Colonic mucosa (tissue), 4 donors: ENCODE results near the gene ATP2B3. TPM values are rescaled to one million over a fixed set of nuclear protein-coding genes. Genes with fewer than 3 reads are reported as not detected.

Experiments used
- DNase-seq: peaks from one replicate; pipeline ENCODE4 v3.0.0-alpha.2; 2020
- H3K27ac ChIP-seq: fragments of 200-600 bp; one replicate; pipeline ENCODE4 v1.8.0; 2021
- H3K27me3 ChIP-seq: fragments of 200-600 bp; one replicate; pipeline ENCODE4 v1.8.0; 2021
- H3K36me3 ChIP-seq: fragments of 200-600 bp; one replicate; pipeline ENCODE4 v1.8.0; 2021
- H3K4me1 ChIP-seq: fragments of 200-600 bp; one replicate; pipeline ENCODE4 v1.8.0; 2021; ENCODE audit warnings: mild to moderate bottlenecking
- H3K4me3 ChIP-seq: fragments of 200-600 bp; one replicate; pipeline ENCODE4 v1.8.0; 2021
- H3K9ac ChIP-seq, 2 donors: one replicate each; pipeline ENCODE4 v1.7.0; 2013; ENCODE audit warnings: control low read depth in 2 of 2, low read depth in 2 of 2, low read length in 2 of 2
- H3K9me3 ChIP-seq: fragments of 200-600 bp; one replicate; pipeline ENCODE4 v1.8.0; 2021
- intact Hi-C: fragments of 100-400 bp; cut with DNase I; formaldehyde crosslinking; loops from one replicate; pipeline ENCODE4 v1.14.1; 2022
- total RNA-seq, 2 donors: library from RNA; stranded (reverse); fragmentation: NEBNext Ultra II Directional in 1 of 2; extraction: Animal tissue kit (Norgen Biotek cat#: 25700) in 1 of 2; gene quantifications; one replicate each; pipeline ENCODE4 v1.2.1, GENCODE V29; 2021
- TF ChIP-seq, protein P1 (sequence below): fragments of 200-600 bp; IDR thresholded peaks from one replicate; pipeline ENCODE4 v1.8.0; 2022; ENCODE audit warnings: antibody characterized with exemption, mild to moderate bottlenecking
- donor health status: healthy.
- donor health status: DM: no; HTN: no; CAD: no.
- donor health status: DM: no; HTN: no; CAD: no.

ATP2B3 gene
- total RNA-seq, 2 donors from 2014 or later = 0.24 TPM; not detected in 1

DNA sequence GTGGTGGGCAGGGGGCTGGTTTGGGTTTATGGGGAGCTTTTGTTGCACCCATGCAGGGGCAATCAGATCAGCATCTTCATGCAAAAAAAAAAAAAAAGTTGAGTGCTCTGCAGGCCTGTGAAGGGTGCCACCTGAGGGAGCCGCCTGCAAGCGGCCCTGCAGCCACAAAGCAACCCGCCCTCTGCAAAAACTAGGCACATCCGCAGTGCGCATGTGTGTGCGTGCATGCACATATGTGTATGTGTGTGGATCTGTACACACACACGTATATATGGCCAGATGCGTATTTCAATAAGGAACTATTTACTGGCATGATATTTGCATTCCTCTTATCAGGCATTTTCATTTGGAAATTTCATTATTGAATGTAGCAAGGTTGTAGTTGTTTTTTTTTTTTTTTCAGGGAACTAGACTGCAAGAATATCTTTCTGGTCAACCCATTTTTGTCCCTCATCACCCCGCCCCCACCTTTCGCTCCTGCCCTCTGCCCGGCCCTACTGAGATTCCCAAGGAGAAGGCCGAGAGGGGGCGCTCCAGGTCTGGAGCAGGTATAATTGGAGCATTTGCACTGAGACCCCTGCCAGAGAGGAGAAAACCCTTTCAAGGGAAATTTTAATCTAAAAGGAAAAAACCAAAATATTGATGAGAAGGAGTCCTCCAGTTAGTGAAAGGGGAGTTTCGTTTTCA is 63.4 kb downstream of the ATP2B3 start:
- TF ChIP-seq, protein P1, sequence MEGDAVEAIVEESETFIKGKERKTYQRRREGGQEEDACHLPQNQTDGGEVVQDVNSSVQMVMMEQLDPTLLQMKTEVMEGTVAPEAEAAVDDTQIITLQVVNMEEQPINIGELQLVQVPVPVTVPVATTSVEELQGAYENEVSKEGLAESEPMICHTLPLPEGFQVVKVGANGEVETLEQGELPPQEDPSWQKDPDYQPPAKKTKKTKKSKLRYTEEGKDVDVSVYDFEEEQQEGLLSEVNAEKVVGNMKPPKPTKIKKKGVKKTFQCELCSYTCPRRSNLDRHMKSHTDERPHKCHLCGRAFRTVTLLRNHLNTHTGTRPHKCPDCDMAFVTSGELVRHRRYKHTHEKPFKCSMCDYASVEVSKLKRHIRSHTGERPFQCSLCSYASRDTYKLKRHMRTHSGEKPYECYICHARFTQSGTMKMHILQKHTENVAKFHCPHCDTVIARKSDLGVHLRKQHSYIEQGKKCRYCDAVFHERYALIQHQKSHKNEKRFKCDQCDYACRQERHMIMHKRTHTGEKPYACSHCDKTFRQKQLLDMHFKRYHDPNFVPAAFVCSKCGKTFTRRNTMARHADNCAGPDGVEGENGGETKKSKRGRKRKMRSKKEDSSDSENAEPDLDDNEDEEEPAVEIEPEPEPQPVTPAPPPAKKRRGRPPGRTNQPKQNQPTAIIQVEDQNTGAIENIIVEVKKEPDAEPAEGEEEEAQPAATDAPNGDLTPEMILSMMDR = no peak
- Histone ChIP-seq H3K4me3 (no peak overlapping the region), H3K36me3 (no peaks in the 10 kb centered on the region), H3K27ac (no peak overlapping the region), H3K9me3 (no peaks in the 10 kb centered on the region), H3K27me3 (no peaks in the 10 kb centered on the region), H3K4me1 (no peaks in the 10 kb centered on the region), H3K9ac (no peak overlapping the region)
- intact Hi-C loops = no loop called here
- no peak for DNase-seq

DNA sequence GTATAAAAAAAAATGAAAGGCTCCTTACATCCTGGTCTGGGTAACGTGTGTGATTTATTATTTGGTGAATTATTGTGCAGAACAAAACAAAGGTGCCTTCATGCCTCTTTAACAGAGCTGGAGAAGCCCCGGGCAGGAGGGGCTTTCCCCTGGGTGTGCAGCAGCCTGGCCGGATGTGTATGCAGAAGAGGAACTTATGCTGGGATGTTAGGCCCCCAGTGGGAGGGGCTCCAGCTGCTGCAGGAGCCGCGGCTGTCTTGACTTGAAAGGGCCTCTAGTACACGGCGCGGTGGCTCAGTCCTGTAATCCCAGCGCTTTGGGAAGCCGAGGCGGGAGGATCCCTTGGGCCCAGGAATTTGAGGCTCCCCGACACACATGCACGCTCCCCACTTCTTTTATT is 65.5 kb downstream of the ATP2B3 start:
- intact Hi-C loops = no loop called here
- no peaks in the 10 kb centered on the region for H3K36me3 ChIP-seq
- no peaks in the 10 kb centered on the region for H3K9me3 ChIP-seq
- H3K27ac ChIP-seq = no peak overlapping the region
- H3K4me1 ChIP-seq = no peaks in the 10 kb centered on the region
- TF ChIP-seq, protein P1 = no peak
- no peak overlapping the region for H3K4me3 ChIP-seq
- no peak for DNase-seq
- no peaks in the 10 kb centered on the region for H3K27me3 ChIP-seq
- H3K9ac ChIP-seq = no peak overlapping the region

DNA sequence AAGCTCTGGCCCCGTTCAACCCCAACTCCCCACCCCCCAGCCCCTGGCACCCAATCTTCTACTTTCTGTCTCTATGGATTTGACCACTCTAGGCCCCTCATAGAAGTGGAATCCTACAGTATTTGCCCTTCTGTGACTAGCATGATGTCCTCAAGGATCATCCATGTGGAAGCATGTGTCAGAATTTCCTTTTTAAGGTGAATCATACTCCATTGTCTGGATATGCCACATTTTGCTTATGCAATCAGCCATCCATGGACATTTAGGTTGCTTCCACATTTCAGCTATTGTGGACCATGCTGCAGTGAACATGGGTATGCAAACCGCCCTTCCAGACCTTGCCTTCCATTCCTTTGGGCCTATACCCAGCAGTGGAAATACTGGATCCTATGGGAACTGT is 66.0 kb downstream of the ATP2B3 start:
- TF ChIP-seq, protein P1 = no peak
- Histone ChIP-seq H3K36me3 (no peaks in the 10 kb centered on the region), H3K9ac (no peak overlapping the region), H3K27ac (no peak overlapping the region), H3K27me3 (no peaks in the 10 kb centered on the region), H3K4me3 (no peak overlapping the region), H3K9me3 (no peaks in the 10 kb centered on the region), H3K4me1 (no peaks in the 10 kb centered on the region)
- intact Hi-C loops = no loop called here
- no peak for DNase-seq

DNA sequence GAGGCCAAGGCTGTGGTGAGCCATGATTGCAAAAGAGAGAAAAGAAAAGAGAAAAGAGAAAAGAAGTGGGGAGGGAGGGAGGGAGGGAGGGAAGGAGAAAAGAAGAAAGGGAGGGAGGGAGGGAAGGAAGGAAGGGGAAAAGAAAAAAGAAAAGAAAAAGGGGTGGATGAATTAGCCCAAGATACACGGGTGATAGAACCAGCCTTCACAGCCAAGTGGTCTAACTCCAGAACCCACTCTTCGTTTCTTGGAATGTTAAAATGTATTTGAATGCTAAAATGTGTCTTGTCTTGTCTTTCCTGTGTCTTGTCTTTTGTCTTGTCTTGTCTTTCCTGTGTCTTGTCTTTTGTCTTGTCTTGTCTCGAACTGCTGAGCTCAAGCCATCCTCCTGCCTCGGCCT is 68.4 kb downstream of the ATP2B3 start:
- Histone ChIP-seq H3K36me3 (no peaks in the 10 kb centered on the region), H3K9ac (no peak overlapping the region), H3K4me1 (no peaks in the 10 kb centered on the region), H3K27ac (no peak overlapping the region), H3K9me3 (no peaks in the 10 kb centered on the region), H3K4me3 (no peak overlapping the region), H3K27me3 (no peaks in the 10 kb centered on the region)
- intact Hi-C loops = no loop called here
- TF ChIP-seq, protein P1 = no peak
- DNase-seq = no peak

DNA sequence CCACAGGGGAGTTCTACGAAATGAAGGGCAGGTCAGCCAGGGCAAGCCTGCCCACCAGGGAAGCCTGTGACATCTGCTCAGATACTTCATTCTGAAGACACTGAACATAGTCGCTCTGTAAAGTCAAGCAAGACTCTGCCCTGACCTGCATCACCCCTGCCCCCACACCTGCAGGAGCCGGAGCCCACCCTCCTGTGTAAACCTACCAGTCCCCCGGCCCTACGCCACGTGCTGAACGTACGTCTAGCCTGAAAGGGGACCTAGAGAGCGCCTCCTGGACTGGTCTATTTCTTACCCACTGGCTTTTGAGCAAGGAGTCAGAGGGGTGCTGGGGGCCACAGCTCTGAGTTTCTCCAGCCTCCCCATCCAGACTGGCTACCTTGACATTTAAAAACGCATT is 69.9 kb downstream of the ATP2B3 start:
- H3K27ac ChIP-seq = no peak overlapping the region
- H3K36me3 ChIP-seq = no peaks in the 10 kb centered on the region
- H3K9me3 ChIP-seq = no peaks in the 10 kb centered on the region
- DNase-seq = no peak
- no peaks in the 10 kb centered on the region for H3K27me3 ChIP-seq
- no peak overlapping the region for H3K9ac ChIP-seq
- no peaks in the 10 kb centered on the region for H3K4me1 ChIP-seq
- no peak overlapping the region for H3K4me3 ChIP-seq
- intact Hi-C loops = no loop called here
- TF ChIP-seq, protein P1 = no peak
